HG02763 (cell line): ENCODE measurements around the gene PEX14.
A peak's percentile ranks its signal among the peaks of the same experiment; 100 is the strongest.
"Not testable (repeated sequence)": the region's sequence is repeated elsewhere in the genome, so short reads cannot be mapped to it uniquely, and the experiment has no call there.

Experiments
- ATAC-seq: cut with Tn5 transposase; IDR thresholded peaks from one replicate; pipeline ENCODE4 v1.9.1; 2021; ENCODE audit warnings: mild to moderate bottlenecking, moderate library complexity; ENCODE audit not compliant: unreplicated experiment

Gene PEX14, protein sequence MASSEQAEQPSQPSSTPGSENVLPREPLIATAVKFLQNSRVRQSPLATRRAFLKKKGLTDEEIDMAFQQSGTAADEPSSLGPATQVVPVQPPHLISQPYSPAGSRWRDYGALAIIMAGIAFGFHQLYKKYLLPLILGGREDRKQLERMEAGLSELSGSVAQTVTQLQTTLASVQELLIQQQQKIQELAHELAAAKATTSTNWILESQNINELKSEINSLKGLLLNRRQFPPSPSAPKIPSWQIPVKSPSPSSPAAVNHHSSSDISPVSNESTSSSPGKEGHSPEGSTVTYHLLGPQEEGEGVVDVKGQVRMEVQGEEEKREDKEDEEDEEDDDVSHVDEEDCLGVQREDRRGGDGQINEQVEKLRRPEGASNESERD

DNA sequence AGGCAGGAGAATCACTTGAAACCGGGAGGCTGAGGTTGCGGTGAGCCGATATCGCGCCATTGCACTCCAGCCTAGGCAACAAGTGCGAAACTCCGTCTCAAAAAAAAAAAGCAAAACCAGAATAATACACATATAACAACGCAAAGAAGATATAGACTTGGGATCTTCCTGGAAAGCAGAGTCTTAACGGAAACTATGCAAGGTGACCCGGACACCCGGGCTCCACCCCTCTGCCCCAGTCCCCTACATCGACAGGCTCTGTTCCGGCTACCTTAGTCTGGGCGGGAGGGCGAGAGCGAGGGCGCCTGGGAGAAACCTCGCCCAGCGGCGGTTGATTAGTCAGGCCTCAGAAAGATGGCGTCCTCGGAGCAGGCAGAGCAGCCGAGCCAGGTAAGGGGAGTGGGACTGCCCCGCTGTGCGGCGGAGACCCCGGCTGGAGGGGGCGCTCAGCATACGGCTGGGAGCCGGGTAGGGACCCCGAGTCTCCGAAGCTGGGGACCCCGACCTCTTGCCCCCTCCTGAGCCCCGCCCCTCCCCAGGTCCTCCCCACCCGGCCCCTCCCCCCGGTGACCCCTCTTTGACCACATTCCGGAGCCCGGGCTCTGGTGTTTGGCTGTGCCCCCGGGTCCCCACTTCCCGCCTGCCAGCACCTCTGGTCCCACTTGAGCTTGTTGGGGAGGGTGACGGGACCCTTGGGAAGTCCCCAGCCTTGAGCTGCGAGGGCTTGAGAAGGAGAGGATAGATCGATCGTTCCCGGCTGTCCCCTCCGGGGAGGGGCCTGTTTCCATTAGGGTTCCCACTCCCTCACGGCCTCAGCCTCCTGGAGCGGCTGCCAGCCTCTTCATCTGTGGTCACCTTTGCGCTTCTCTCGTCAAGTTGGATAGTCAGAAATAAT lies at the start of gene PEX14:
Gene PEX14 (plus strand): TSS at position 338 of the 895 bp plus-strand sequence. CDS start 17 bp downstream, at position 355.
- ATAC-seq: peak; percentile 64

- ATAC-seq: not testable (repeated sequence)
These were observed 48.8 kb upstream of the PEX14 start for GRCh38 chr1:10425826-10426534.

- not testable (repeated sequence) for ATAC-seq
These were observed 48.3 kb upstream of the PEX14 start for GRCh38 chr1:10426535-10426848.

DNA sequence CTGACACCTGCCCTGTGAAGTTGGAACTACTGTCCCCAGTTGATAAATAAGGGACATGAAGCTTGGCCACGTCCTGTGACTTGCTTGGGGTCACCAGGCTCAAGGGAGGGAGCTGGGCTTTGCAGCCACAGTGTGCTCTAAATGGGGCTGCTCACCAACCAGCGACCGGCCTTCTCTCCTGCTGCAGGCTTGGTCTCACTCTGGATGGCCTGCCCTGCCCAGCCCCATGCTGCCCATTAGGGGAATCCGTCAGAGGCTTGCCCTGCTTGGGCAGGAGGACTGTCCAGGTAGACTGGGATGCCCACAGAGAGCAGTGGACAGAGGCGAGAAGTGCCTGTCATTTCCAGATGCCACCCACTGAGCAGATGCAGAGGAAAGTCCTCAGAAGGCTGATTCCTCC lies 45.8 kb upstream of the PEX14 start:
- ATAC-seq: no peak

DNA sequence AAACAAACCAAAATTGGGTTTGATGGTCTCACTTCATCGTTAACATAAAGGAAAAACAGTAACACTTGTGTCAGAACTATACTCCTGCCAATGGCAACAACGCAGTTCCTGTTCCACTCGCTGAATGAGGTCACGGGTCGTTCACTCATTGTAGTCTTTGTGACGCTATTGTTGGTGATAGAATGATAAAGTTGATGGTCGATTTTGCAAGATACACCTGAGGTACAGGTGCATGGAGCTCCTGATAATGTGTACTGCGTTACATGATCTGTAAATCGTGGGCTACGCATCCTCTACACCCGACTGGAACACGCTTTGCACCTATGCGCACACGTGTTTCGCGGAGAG lies 44.9 kb upstream of the PEX14 start:
- ATAC-seq: peak; percentile 9

DNA sequence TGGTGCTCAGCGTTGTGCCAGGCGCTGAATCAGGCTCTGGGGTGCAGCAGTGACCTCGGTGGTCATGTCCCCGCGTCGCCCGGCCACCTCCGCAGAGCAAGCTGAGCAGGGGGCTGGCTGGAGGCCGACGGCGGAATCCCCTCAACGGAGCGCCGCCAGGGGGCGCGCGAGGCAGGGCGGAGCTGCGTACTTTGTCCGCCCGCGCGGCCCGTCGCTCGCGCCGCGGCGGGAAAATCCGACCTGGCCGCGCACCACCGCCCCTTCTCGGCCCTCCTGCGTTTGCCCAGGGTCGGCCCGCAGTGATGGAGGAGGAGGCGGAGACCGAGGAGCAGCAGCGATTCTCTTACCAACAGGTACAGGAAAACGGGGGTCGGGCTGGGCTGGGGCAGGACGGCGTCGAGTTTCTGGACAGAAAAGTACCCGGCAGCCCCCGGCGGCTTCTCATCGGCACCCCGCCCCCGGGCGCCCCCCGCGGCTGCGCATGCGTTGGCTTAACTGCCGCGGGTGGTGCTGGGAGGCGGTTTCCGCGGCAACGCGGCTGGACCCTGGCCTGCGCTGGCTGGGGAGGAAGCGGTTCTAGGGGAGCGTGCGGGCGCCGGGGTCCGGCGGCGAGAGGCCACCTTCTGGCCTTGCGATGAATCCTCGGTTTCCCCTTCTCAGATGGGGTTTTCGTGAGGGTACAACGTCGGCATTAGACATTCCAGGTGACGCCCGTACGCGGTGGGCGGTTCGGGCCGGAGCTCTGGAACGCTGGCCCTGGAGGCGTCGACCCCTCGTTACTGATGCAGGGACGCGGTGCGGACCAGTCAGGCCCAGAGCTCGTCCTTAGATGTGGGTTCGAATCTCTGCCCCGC lies 44.3 kb upstream of the PEX14 start, which contains the start of gene CENPS:
Gene CENPS (plus strand): TSS at position 218 of the 854 bp plus-strand sequence. CDS start 85 bp downstream, at position 303.
- ATAC-seq: peak; percentile 82

- ATAC-seq: no peak
These were observed 43.5 kb upstream of the PEX14 start for GRCh38 chr1:10431070-10431730.

GRCh38 chr1:10432910-10433700 lies 41.6 kb upstream of the PEX14 start:
- no peak for ATAC-seq

GRCh38 chr1:10433790-10434189 lies 41.0 kb upstream of the PEX14 start:
- no peak for ATAC-seq

GRCh38 chr1:10434590-10434989 lies 40.2 kb upstream of the PEX14 start:
- ATAC-seq: no peak

- no peak for ATAC-seq
These were observed 37.7 kb upstream of the PEX14 start for GRCh38 chr1:10437052-10437451.

DNA sequence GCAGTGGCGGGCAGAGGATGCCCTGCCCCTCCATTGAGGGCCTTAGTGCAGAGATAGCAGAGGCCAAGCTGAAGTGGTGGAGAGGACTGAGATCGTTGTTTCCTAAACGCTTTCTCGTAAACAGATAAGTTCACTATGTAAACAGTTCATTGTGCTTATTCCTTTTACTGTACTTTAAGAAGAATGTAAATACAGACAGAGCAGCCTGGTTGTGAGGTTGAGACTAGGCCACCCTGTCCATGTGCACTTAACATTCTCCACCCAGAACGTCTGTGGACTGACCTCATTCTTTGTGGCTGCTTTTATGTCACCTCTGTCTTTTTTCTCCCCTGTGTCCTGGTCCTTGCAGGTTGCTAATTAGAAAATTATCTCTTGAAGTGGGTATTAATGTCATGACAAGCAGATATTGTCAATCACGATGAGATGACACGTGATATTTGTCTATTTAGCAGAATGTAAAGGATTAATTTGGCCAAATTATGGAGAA lies 36.0 kb upstream of the PEX14 start:
- ATAC-seq: no peak

GRCh38 chr1:10440305-10440704 lies 34.4 kb upstream of the PEX14 start:
- no peak for ATAC-seq

DNA sequence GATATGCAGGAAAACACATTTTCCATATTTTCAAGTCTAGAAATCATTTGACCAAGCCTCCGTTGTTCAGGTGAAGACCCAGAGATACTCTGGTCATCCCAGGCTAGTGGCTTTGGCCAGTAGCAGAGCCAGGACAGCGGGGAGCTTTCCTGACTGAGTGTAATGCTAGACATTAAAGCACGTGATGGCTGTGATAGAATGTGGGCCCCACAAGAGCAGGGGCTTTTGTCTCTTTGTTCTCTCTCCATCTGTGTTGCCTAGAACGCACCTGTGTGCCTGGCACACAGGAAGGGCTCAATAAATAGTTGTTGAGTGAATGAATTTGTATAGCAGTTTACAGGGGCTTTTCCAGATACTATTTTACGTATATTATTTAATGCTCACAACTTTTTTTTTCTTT lies 34.0 kb upstream of the PEX14 start:
- no peak for ATAC-seq

- ATAC-seq: no peak
These were observed 30.5 kb upstream of the PEX14 start for GRCh38 chr1:10444248-10444647.

DNA sequence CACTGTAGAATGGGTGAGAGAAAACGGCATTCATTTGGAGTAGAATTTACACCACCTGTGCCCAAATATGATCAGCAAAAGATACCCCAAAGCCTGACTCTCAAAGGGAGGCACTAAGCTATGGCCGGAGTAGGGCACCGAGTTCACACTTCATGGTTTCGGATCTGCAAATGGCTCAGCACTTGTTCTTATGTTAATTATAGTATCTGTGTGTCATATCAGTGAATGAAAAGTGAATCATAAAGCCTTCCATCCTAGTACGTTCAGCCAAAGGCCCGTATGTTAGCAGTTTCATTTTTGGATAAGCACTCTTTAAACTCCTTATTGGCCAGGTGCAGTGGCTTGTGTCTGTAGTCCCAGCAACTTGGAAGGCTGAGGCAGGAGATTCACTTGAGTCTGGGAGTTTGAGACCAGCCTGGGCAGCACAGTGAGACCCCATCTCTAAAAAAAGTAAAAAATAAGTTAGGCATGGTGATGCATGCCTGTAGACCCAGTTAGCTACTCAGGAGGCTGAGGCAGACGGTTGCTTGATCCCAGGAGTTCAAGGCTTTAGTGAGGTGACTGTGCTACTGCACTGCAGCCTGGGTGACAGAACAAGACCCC lies 29.9 kb upstream of the PEX14 start:
- ATAC-seq: no peak

DNA sequence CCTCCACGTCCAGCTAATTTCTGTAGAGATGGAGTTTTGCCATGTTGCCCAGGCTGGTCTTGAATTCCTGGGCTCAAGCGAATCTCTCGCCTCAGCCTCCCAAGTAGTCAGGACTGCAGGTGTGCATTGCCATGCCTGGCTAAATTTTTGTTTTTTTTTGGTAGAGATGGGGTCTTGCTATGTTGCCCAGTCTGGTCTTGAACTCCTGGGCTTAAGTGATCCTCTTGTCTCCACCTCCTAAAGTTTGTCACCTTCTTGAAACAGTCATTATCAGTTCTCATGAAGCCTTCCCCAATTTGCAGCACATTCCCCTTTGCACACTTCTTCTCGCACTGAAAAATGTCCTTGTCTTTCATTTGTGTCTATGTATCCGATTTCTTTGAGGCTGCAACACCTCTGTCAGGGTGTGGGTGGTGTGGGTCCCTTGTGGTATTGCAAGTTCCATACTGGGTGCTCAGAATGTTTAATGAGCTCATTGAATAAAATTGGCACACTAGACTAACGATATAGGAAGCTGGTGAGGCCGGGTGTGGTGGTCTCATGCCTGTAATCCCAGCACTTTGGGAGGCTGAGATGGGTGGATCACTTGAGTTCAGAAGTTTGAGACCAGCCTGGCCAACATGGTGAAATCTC lies 27.8 kb upstream of the PEX14 start:
- no peak for ATAC-seq

DNA sequence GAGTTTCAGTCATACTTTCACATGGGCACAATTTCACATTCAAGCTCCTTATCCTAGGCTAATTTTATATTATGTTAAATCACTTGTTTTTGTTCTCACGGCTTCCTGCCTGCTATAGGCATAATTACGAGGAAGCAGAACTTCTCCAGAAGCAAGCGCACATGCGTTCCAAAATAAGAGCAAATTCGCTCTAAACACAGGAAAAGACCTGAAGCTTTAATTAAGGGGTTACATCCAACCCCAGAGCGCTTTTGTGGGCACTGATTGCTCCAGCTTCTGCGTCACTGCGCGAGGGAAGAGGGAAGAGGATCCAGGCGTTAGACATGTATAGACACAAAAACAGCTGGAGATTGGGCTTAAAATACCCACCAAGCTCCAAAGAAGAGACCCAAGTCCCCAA lies 25.0 kb upstream of the PEX14 start, which contains the start of gene CORT:
Gene CORT (plus strand): TSS at position 281 of the 400 bp plus-strand sequence. CDS start 193 bp downstream, outside the sequence.
- ATAC-seq: no peak
